SK-N-MC (cell line): Measurements from ENCODE around the gene TEAD2.

Source experiments
- EZH2 ChIP-seq: fragments of 200-600 bp; sonication (generic); IDR thresholded peaks from one replicate; pipeline ENCODE4 v1.6.1; 2017; ENCODE audit warnings: antibody characterized with exemption
- POLR2AphosphoS5 ChIP-seq: IDR thresholded peaks from 2 replicates; pipeline ENCODE4 v1.6.1; 2012; ENCODE audit warnings: mild to moderate bottlenecking, low read depth, low read length, borderline replicate concordance

- TF ChIP-seq POLR2AphosphoS5 (no peak), EZH2 (no peak)
These were observed 12.6 kb downstream of the TEAD2 start for GRCh38 chr19:49349567-49349966.
